GM20000 (cell line): ENCODE data around the gene POLR2A.

Source experiments
- DNase-seq: peaks from one replicate; pipeline ENCODE4 v3.0.0; 2012; ENCODE audit warnings: low spot score
- TF ChIP-seq, protein P1 (sequence below): IDR thresholded peaks from 2 replicates; pipeline ENCODE4 v1.5.1; 2012; ENCODE audit warnings: mild to moderate bottlenecking, control low read depth; ENCODE audit errors: extremely low read depth, missing control alignments

POLR2A gene

GRCh38 chr17:7541074-7541621 lies 57.0 kb downstream of the POLR2A start:
- TF ChIP-seq, protein P1, sequence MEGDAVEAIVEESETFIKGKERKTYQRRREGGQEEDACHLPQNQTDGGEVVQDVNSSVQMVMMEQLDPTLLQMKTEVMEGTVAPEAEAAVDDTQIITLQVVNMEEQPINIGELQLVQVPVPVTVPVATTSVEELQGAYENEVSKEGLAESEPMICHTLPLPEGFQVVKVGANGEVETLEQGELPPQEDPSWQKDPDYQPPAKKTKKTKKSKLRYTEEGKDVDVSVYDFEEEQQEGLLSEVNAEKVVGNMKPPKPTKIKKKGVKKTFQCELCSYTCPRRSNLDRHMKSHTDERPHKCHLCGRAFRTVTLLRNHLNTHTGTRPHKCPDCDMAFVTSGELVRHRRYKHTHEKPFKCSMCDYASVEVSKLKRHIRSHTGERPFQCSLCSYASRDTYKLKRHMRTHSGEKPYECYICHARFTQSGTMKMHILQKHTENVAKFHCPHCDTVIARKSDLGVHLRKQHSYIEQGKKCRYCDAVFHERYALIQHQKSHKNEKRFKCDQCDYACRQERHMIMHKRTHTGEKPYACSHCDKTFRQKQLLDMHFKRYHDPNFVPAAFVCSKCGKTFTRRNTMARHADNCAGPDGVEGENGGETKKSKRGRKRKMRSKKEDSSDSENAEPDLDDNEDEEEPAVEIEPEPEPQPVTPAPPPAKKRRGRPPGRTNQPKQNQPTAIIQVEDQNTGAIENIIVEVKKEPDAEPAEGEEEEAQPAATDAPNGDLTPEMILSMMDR = no peak
- DNase-seq = no peak

GRCh38 chr17:7544911-7545310 lies 60.7 kb downstream of the POLR2A start:
- TF ChIP-seq, protein P1 = no peak
- DNase-seq = no peak

DNA sequence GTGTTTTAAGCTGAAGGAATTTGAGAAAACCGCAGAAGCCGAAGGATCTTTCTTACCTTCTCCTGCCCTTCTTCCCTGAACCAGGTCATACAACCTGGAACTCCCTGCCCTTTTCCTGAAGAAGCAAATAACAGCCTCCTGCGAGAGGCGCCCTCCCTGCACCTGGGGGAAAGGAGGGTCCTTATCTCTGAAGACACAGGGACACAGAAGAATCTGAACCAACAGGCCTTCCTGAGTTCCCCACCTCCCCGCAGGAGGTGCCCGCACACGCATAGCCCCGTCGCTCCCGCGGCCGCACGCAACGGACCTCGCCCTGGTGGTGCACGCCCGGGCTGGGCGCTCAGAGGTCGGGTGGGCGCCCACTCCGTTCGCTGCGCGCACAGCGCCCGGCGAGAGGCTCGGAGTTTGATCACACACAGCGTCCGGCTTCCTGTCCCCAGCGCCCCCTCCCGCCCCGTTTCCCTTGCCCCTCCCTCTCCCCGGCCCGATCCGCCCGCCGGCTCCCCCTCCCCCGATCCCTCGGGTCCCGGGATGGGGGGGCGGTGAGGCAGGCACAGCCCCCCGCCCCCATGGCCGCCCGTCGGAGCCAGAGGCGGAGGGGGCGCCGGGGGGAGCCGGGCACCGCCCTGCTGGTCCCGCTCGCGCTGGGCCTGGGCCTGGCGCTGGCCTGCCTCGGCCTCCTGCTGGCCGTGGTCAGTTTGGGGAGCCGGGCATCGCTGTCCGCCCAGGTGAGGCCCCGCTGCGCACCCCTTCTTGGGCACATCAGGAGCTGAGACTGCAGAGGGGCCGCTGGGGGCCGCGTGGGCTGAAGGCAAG lies 64.6 kb downstream of the POLR2A start, which contains the start of gene TNFSF12:
TNFSF12 (plus strand) TSS at position 474 of the 816 bp plus-strand sequence; CDS start at position 570, 96 bp downstream.
- DNase-seq = peak; percentile 76

More for the DNA sequence above, 64.6 kb downstream of the POLR2A start, which contains the start of gene TNFSF12:
- TF ChIP-seq, protein P1 = no peak
